Skeletal muscle tissue (tissue), 4 donors: ENCODE results near the gene AGPAT3. TPM values are rescaled to one million over a fixed set of nuclear protein-coding genes. Genes with fewer than 3 reads are reported as not detected.

ENCODE experiments used
- H3K27ac ChIP-seq: one replicate; pipeline ENCODE4 v1.7.0; 2013; ENCODE audit warnings: mild to moderate bottlenecking, low read depth, low read length, inconsistent platforms
- H3K27me3 ChIP-seq, 3 donors: one replicate each; pipeline ENCODE4 v1.7.0; 2013; ENCODE audit warnings: low read length in 3 of 3; ENCODE audit not compliant: control insufficient read depth in 3 of 3, insufficient read depth in 3 of 3
- H3K36me3 ChIP-seq, 3 donors: one replicate each; pipeline ENCODE4 v1.7.0; 2013; ENCODE audit warnings: low read length in 3 of 3; ENCODE audit not compliant: control insufficient read depth in 3 of 3, insufficient read depth in 3 of 3
- H3K4me1 ChIP-seq, 3 donors: one replicate each; pipeline ENCODE4 v1.7.0; 2013; ENCODE audit warnings: low read length in 3 of 3, mild to moderate bottlenecking in 3 of 3; ENCODE audit not compliant: control insufficient read depth in 3 of 3, insufficient read depth in 3 of 3
- H3K4me3 ChIP-seq, 3 donors: one replicate each; pipeline ENCODE4 v1.7.0; 2013; ENCODE audit warnings: low read length in 3 of 3
- H3K9ac ChIP-seq, 3 donors: one replicate each; pipeline ENCODE4 v1.7.0; 2013; ENCODE audit warnings: low read length in 3 of 3, mild to moderate bottlenecking in 3 of 3, moderate library complexity in 2 of 3, low read depth in 1 of 3
- H3K9me3 ChIP-seq, 3 donors: one replicate each; pipeline ENCODE4 v1.7.0; 2013; ENCODE audit warnings: low read length in 3 of 3; ENCODE audit not compliant: control insufficient read depth in 3 of 3
- total RNA-seq: library from RNA; depleted of rRNA; stranded (reverse); fragments of >200 nt; gene quantifications from one replicate; pipeline ENCODE4 v1.2.3, GENCODE V29; 2014
- donor health status: Osteomylitis.

AGPAT3 gene
- total RNA-seq, 1 donor from 2014 or later = 16.7 TPM

DNA sequence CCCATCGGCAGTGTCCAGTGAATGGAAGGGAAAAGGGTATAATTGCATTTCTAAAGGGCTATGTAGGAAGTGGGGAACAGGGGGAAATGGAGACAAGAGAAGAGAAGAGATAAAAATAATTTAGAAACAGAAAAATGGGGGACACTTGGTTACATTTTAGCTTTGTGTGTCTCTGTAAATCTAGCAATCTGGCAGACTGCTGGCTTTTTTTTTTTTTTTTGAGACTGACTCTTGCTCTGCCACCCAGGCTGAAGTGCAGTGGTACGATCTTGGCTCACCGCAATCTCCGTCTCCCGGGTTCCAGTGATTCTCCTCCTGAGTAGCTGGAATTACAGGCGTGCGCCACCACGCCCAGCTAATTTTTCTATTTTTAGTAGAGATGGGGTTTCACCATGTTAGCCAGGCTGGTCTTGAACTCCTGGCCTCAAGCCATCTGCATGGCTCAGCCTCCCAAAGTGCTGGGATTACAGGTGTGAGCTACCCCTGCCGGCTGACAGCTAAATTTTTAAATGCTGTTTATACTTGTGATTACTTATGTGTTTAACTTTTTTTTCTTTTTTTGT, 53.4 kb downstream of the AGPAT3 start:
- Histone ChIP-seq H3K4me1 (peaks cover 37 to 59% (median 59%) of the 10 kb centered on the region in 3 donors), H3K27me3 (no peaks in the 10 kb centered on the region), H3K4me3 (no peak overlapping the region), H3K9ac (no peak overlapping the region), H3K9me3 (no peaks in the 10 kb centered on the region), H3K36me3 (no peaks in the 10 kb centered on the region), H3K27ac (no peak overlapping the region)

DNA sequence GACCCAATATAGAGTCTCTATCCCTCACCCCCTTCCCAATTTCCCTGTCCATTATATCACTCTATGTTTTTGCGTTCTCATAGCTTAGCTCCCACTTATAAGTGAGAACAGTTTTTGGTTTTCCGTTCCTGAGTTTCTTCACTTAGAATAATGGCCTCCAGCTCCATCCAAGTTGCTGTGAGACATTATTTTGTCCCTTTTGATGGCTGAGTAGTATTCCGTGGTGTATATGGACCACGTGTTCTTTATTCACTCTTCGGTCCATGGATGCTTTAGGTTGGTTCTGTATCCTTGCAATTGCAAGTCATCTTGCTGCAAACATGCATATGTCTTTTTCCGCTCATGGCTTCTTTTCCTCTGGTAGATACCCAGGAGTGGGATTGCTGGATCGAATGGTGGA, 54.3 kb downstream of the AGPAT3 start:
- Histone ChIP-seq H3K4me1 (peaks cover 34 to 59% (median 57%) of the 10 kb centered on the region in 3 donors), H3K36me3 (no peaks in the 10 kb centered on the region), H3K4me3 (no peak overlapping the region), H3K27ac (no peak overlapping the region), H3K9ac (no peak overlapping the region), H3K9me3 (no peaks in the 10 kb centered on the region), H3K27me3 (no peaks in the 10 kb centered on the region)

DNA sequence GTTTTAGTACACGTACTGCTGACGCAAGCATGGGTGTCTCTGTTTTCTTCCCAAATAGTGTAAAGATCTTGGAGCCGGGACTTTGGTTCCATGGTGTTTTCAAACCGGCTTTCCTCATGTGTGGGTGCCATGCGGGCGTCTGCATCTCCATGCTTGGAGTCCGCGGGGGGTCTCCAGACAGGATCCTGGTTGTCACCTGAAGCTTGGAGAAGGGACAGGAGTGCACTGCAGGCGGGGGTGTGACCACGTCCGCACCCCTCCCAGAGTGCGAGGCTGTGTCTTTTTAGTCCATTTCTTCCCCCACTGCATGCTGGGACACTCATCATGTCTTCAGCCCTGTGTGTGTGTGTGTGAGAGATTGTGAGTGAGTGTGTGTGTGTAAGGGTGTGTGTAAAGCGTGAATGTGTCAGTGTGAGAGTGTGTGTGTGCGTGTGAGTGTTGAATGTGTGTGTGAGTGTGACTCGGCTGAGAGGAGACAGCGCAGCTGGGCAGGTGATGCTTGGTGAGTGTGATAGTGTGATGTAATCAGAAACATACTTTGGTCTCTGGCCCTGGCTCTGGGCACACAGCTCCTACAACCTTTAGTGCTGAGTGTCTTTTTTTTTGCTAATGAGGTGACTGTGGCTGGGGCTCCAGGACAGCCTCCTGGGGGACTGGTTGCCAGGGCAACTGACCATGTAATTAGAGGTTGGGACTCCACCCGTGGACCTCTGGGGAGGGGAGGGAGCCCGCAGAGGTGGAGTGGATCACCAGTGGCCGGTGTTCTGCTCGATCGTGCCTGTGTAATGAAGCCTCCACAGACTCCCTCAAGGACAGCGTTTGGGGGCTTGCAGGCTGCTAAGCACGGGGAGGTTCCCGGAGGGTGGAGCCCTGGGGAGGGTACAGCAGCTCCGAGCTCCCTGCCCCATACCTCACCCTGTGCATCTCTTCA, 55.1 kb downstream of the AGPAT3 start:
- Histone ChIP-seq H3K4me1 (peaks cover 43 to 67% (median 65%) of the 10 kb centered on the region in 3 donors), H3K9me3 (no peaks in the 10 kb centered on the region), H3K4me3 (no peak overlapping the region), H3K9ac (peak overlapping the region in 1 of 3 donors; percentile 60), H3K27ac (no peak overlapping the region), H3K36me3 (peaks cover 0 to 3% (median 0%) of the 10 kb centered on the region in 3 donors), H3K27me3 (no peaks in the 10 kb centered on the region)

DNA sequence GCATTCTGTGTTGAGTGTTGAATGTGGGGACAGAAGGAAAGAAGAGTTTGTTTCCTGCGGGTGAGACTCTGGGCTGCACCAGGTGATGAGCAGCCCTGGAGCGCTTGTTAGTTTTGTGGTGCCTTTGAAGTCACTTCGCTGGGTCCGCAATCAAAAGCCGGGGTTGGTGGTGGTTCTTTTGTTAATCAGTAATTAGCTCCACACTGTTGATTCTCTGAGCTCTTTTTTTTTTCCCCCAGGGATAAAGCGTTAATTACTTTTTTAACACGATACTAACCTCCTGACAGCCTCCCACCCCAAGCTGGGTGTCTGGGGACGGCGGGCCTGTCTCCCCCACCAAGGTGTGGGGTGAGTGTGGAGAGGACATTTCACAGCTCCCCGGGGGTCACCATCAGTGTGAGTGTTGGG, 56.6 kb downstream of the AGPAT3 start:
- Histone ChIP-seq H3K27me3 (no peaks in the 10 kb centered on the region), H3K36me3 (peaks cover 0 to 5% (median 0%) of the 10 kb centered on the region in 3 donors), H3K4me1 (peaks cover 49 to 77% (median 77%) of the 10 kb centered on the region in 3 donors), H3K27ac (no peak overlapping the region), H3K4me3 (no peak overlapping the region), H3K9me3 (no peaks in the 10 kb centered on the region), H3K9ac (peak overlapping the region in 2 of 3 donors; percentile 50 to 69)

DNA sequence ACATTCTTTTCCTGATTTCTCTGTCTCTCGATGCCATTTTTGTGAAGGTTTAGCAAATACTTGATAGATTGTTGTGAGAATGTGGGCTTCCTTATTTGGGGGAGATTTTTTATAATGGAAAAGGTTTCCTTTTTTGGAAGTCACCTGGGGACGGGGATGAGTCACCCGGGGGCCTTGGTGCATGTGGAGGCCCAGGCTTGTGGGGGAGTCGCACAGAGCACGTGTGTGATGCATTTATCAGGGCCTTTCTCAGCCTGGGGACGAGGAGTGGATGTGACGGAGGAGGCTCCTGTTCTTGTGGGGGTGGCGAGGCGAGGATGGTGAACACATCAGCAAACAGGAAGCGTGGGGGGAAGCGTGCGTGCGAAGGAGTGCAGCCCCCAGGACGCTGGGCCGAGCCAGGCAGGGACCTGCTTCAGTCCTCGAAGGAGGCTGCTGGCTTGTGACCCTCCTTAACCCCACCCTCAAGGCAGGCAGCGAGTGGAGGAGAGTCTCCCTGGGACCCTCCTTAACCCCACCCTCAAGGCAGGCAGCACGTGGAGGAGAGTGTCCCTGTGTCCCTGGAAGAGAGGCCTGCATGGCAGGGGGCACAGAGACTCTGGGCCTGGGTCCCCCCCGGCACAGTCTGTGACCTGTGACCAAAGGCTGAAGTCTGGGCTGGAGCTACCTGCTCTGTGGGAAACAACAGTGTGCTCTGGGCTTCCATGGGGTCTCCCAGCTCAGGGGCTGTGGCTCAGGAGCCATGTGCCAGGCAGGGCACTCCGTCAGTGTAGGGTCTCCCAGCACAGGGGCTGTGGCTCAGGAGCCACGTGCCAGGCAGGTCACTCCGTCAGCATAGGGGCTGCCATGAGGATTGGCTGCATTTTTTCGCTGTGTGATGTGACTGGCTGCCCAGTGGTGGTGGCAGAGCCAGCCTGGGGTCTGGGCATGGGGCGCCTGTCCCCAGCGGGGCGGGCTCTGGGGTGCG, 57.2 kb downstream of the AGPAT3 start:
- Histone ChIP-seq H3K27me3 (no peaks in the 10 kb centered on the region), H3K36me3 (peaks cover 0 to 5% (median 0%) of the 10 kb centered on the region in 3 donors), H3K4me1 (peaks cover 49 to 75% (median 75%) of the 10 kb centered on the region in 3 donors), H3K27ac (peak overlapping the region; percentile 65), H3K9ac (peak overlapping the region; percentile 33 to 69 (median 50)), H3K9me3 (no peaks in the 10 kb centered on the region), H3K4me3 (no peak overlapping the region)

DNA sequence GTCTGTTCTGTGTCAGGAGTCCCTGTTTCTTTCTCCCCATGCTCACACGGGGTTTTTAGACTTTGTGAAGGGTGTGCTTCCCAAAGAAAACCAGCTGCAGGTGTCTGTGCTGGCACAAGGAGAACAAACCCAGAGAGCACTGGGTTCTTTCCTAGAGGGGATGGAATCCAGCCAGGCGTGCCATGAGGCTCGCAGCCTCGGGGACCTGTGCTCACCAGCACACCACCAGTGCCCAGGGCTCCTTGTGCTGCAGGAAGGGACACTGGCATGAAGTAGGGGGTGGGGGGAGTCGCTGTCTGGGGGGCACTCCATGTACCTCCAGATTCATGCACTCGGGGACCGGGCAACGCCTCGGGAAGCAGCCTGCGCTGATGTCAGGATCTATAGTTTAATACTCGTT, 57.9 kb downstream of the AGPAT3 start:
- peak overlapping the region; percentile 6 to 69 (median 28) for H3K9ac ChIP-seq
- H3K4me3 ChIP-seq = peak overlapping the region in 1 of 3 donors; percentile 41
- H3K9me3 ChIP-seq = no peaks in the 10 kb centered on the region
- H3K27ac ChIP-seq = peak overlapping the region; percentile 65
- peaks cover 0 to 5% (median 0%) of the 10 kb centered on the region in 3 donors for H3K36me3 ChIP-seq
- H3K27me3 ChIP-seq = no peaks in the 10 kb centered on the region
- peaks cover 52 to 79% (median 78%) of the 10 kb centered on the region in 3 donors for H3K4me1 ChIP-seq

DNA sequence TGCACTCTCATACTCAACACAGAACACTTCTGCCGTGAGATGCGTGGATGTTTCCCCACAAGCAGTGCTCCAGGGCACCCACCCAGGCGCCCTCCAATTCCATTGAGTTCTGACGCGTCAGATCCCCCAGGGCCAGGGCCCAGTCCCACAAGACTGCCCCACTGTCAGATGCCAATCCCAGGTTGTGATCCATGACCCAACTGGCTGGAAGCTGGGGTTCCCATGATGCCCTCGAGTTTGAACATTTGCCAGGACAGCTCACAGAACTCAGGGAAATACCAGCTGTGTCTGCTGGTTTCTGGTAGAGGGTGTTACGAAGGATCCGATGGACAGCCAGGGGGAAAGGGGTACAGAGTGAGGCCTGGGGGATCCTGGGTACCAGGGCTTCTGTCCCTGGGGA, 58.4 kb downstream of the AGPAT3 start:
- peaks cover 56 to 83% (median 79%) of the 10 kb centered on the region in 3 donors for H3K4me1 ChIP-seq
- H3K9me3 ChIP-seq = no peaks in the 10 kb centered on the region
- H3K36me3 ChIP-seq = peaks cover 0 to 5% (median 2%) of the 10 kb centered on the region in 3 donors
- peak overlapping the region in 1 of 3 donors; percentile 41 for H3K4me3 ChIP-seq
- peak overlapping the region; percentile 65 for H3K27ac ChIP-seq
- H3K9ac ChIP-seq = peak overlapping the region; percentile 28 to 69 (median 50)
- H3K27me3 ChIP-seq = no peaks in the 10 kb centered on the region

DNA sequence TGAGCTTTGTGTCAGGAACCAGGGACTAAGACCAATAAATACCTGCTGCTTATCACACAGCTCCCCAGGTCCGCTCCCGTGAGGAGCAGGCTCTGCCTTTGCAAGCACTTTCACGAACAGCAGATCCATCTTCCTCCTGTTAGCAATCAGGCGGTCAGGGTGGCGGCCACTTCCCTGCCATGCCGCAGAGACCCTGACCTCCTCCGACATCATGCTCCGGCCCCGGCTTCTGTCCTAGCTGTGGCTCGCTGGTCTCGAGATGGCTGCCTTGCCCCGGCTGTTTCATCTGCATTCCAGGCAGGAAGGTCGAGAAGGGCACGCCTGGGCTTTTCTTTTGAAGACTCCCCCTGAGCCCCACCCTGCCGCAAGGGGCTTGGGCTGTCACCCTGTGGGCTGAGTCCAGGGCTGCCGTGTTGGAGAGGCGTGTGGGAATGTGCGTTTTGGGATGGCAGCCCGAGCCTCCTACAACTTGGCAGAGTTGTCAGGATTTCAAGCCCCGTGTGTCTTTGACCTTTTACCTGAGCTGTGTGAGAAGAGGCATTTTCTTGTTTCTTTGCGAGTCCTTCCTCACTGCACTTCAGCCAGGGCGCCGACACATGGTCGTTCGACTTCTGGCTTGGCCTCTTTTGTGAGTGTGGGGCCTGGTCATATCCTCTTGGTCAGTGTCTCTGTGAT, 59.5 kb downstream of the AGPAT3 start:
- Histone ChIP-seq H3K36me3 (peaks cover 0 to 7% (median 5%) of the 10 kb centered on the region in 3 donors), H3K4me1 (peaks cover 65 to 89% (median 86%) of the 10 kb centered on the region in 3 donors), H3K27ac (peak overlapping the region; percentile 71), H3K9me3 (no peaks in the 10 kb centered on the region), H3K9ac (peak overlapping the region; percentile 28 to 79 (median 69)), H3K27me3 (no peaks in the 10 kb centered on the region), H3K4me3 (peak overlapping the region in 1 of 3 donors; percentile 45)

DNA sequence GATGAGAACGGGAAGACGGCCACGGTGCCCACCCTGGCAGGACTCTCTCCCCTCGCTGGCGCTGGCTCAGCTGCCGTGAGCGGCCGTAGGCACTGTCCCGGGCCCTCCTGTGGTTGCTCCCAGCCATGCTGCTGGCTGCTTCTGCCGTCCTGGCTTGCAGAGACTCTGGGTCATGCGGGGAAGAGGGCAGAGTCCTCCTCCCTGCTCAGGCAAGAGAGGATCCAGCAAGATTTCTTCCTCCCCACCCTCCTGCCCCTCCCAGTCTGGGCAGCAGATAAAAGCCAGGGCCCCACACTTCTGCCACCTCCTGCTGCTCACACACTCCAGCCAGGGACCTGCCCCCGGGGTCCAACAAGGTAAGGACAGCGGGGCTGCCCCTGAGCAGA, 60.1 kb downstream of the AGPAT3 start:
- H3K9ac ChIP-seq = peak overlapping the region; percentile 28 to 79 (median 69)
- H3K4me3 ChIP-seq = peak overlapping the region in 2 of 3 donors; percentile 12 to 45
- peaks cover 66 to 89% (median 86%) of the 10 kb centered on the region in 3 donors for H3K4me1 ChIP-seq
- peaks cover 0 to 7% (median 5%) of the 10 kb centered on the region in 3 donors for H3K36me3 ChIP-seq
- H3K27ac ChIP-seq = peak overlapping the region; percentile 71
- H3K27me3 ChIP-seq = no peaks in the 10 kb centered on the region
- no peaks in the 10 kb centered on the region for H3K9me3 ChIP-seq
